ENCODE measurements around the gene PCMTD2.

The PCMTD2 gene

GRCh38 chr20:64222291-64222735 lies 33.2 kb upstream of the PCMTD2 start:
- H3K9me3 ChIP-seq (ENCODE audit: control insufficient read depth, insufficient read depth, low read length): no peaks in the 10 kb centered on the region
- no peak overlapping the region for H3K4me3 ChIP-seq (ENCODE audit: low read length)
- H3K27me3 ChIP-seq (ENCODE audit: control insufficient read depth, low read length): no peaks in the 10 kb centered on the region
- no peak overlapping the region for H3K27ac ChIP-seq (ENCODE audit: low read depth, low read length)
- H3K79me2 ChIP-seq (ENCODE audit: control insufficient read depth, low read length): no peaks in the 10 kb centered on the region
- H3K4me1 ChIP-seq (ENCODE audit: control insufficient read depth, low read length): peaks cover 8% of the 10 kb centered on the region; the same call in 1 of the 2 replicates
- H3K36me3 ChIP-seq (ENCODE audit: control insufficient read depth, low read length): no peaks in the 10 kb centered on the region
- TF ChIP-seq CTCF (IDR thresholded peaks at IDR 0.05; ENCODE audit: low read depth, low read length, poor library complexity, severe bottlenecking) (no peak), EZH2phosphoT487 (IDR thresholded peaks at IDR 0.05; ENCODE audit: borderline replicate concordance, low read length) (no peak)
- no peak overlapping the region for H3K4me2 ChIP-seq (ENCODE audit: low read length)
- H4K20me1 ChIP-seq (ENCODE audit: control insufficient read depth, insufficient read depth, low read depth, low read length): no peaks in the 10 kb centered on the region
- no peaks in the 10 kb centered on the region for H3F3A ChIP-seq (ENCODE audit: control insufficient read depth, insufficient read depth)
- no peaks in the 10 kb centered on the region for H3K9me2 ChIP-seq (replicated peaks; ENCODE audit: control insufficient read depth, low read length)

GRCh38 chr20:64222851-64223525 lies 32.6 kb upstream of the PCMTD2 start:
- no peaks in the 10 kb centered on the region for H4K20me1 ChIP-seq (ENCODE audit: control insufficient read depth, insufficient read depth, low read depth, low read length)
- no peaks in the 10 kb centered on the region for H3K27me3 ChIP-seq (ENCODE audit: control insufficient read depth, low read length)
- TF ChIP-seq EZH2phosphoT487 (IDR thresholded peaks at IDR 0.05; ENCODE audit: borderline replicate concordance, low read length): no peak
- no peak for TF ChIP-seq CTCF (IDR thresholded peaks at IDR 0.05; ENCODE audit: low read depth, low read length, poor library complexity, severe bottlenecking)
- no peak overlapping the region for H3K4me3 ChIP-seq (ENCODE audit: low read length)
- H3K4me2 ChIP-seq (ENCODE audit: low read length): no peak overlapping the region
- H3K9me3 ChIP-seq (ENCODE audit: control insufficient read depth, insufficient read depth, low read length): no peaks in the 10 kb centered on the region
- peaks cover 8% of the 10 kb centered on the region; the same call in 1 of the 2 replicates for H3K4me1 ChIP-seq (ENCODE audit: control insufficient read depth, low read length)
- H3K27ac ChIP-seq (ENCODE audit: low read depth, low read length): no peak overlapping the region
- H3F3A ChIP-seq (ENCODE audit: control insufficient read depth, insufficient read depth): no peaks in the 10 kb centered on the region
- no peaks in the 10 kb centered on the region for H3K79me2 ChIP-seq (ENCODE audit: control insufficient read depth, low read length)
- H3K9me2 ChIP-seq (replicated peaks; ENCODE audit: control insufficient read depth, low read length): no peaks in the 10 kb centered on the region
- no peaks in the 10 kb centered on the region for H3K36me3 ChIP-seq (ENCODE audit: control insufficient read depth, low read length)

GRCh38 chr20:64223526-64224067 lies 32.0 kb upstream of the PCMTD2 start:
- Histone ChIP-seq H3K4me1 (ENCODE audit: control insufficient read depth, low read length) (peaks cover 8% of the 10 kb centered on the region; the same call in 1 of the 2 replicates), H3K79me2 (ENCODE audit: control insufficient read depth, low read length) (no peaks in the 10 kb centered on the region), H3K9me2 (replicated peaks; ENCODE audit: control insufficient read depth, low read length) (no peaks in the 10 kb centered on the region), H3K27ac (ENCODE audit: low read depth, low read length) (no peak overlapping the region), H4K20me1 (ENCODE audit: control insufficient read depth, insufficient read depth, low read depth, low read length) (no peaks in the 10 kb centered on the region), H3K36me3 (ENCODE audit: control insufficient read depth, low read length) (no peaks in the 10 kb centered on the region), H3K9me3 (ENCODE audit: control insufficient read depth, insufficient read depth, low read length) (no peaks in the 10 kb centered on the region), H3K27me3 (ENCODE audit: control insufficient read depth, low read length) (no peaks in the 10 kb centered on the region), H3F3A (ENCODE audit: control insufficient read depth, insufficient read depth) (no peaks in the 10 kb centered on the region), H3K4me2 (ENCODE audit: low read length) (no peak overlapping the region), H3K4me3 (ENCODE audit: low read length) (no peak overlapping the region)
- TF ChIP-seq EZH2phosphoT487 (IDR thresholded peaks at IDR 0.05; ENCODE audit: borderline replicate concordance, low read length) (no peak), CTCF (IDR thresholded peaks at IDR 0.05; ENCODE audit: low read depth, low read length, poor library complexity, severe bottlenecking) (peak; percentile 52)

Data from DOHH2 (cell line).